IPS-11a (cell line): Measurements from ENCODE around the gene OTOGL.

ENCODE experiments used
- H3K4me3 ChIP-seq: one replicate; pipeline ENCODE4 v1.5.1; 2013; ENCODE audit warnings: low read depth, low read length, control low read depth

OTOGL gene

DNA sequence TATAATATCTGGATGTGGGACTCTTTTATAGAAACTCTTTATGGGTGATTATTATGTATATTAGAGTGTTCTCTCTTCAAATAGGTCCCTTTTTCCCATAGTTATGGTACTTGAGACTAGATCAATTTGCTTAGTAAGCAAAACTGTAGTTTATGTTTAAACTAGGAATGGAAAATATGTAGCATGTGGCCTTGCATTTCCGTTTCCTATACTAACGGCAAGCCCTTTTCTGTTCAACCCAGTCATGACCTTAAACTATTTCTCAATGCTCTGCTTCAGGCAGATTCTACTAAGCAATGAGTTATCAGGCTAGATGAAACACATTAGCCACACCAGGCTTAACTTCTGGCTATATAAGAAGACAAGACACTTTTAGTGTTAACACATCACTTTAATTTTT is 84.6 kb downstream of the OTOGL start:
- H3K4me3 ChIP-seq, result no peak overlapping the region

GRCh38 chr12:80184926-80185325 is 85.6 kb downstream of the OTOGL start:
- H3K4me3 ChIP-seq, result no peak overlapping the region

DNA sequence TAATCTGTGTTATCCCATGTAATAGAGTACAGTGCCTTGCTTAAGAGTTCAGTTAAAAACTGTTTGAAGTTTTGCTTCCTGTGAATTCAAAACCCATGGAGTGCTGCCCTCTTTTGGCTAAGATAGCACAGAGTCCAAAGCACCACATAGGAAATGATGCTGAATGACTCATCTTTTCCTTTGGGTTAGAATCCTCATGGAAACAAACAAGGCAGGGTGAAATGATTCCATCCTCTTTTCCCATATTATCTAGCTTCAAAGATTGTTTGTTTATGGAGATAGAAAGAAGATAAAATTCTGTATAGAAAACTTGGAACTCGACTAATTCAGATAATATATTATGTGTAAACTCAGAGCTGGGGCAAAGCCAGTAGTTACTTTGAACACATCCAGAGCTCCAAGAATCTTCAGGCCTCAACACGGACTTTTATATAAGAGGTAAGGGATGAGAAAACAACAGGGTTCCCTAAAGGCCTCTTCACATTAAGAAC is 87.4 kb downstream of the OTOGL start:
- no peak overlapping the region for H3K4me3 ChIP-seq

DNA sequence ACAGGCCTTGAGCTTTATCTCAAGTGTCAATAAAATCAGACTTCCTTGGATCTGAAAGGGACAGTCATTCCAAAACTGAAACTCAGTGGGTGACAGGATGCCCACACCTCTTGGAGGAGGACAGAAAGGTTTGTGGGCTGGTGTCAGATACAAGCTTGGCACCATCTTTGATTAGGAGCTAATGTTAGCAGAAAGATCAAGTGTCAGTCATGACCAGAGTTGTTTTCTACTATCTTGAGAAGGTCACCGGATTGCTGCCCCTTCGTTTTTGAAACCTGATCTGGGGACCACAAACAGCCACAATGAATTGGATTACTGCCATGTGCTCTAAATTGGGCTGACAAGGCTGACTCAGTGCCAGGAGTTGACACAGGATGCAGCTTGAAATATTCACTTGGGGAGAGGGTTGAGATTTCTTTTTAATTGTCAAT is 88.3 kb downstream of the OTOGL start:
- H3K4me3 ChIP-seq, result no peak overlapping the region

DNA sequence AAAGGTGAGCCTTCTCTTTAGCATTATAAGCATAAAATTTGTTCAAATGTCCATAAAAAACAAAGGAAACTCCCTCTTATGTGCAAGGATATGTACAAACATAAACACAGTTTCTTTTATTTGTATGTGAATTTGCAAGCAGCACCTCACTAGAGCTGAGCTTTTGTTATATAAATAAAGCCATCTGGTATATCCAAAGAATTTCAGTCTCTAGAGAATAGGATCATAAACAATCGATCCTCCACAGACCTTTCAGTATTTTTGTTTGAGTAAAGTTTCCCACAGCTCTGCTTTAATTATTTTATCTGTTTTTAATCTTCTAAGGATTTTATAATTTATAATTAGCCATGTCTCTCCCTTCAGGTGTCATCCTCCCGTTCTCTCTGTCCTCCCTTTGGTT is 89.2 kb downstream of the OTOGL start:
- no peak overlapping the region for H3K4me3 ChIP-seq

DNA sequence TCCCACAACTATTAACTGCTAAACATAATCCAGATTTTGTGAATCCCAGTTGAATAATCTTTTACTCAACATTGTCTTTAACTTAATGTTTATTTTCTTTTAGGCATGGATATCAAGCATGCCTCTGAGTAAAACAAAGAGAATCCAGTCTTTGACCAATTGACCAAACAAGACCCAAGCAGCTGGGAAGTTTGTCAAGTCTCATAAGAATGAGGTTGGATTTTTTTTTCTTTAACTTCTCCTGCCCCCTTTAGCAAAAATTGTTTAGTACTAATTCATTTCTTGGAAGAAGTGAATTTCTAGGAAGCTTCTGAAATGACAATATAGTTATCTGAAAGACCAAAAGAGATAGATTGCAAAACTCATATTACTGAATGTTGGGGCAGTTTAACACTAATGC is 89.9 kb downstream of the OTOGL start:
- H3K4me3 ChIP-seq, result no peak overlapping the region

- H3K4me3 ChIP-seq, result no peak overlapping the region
Measured at GRCh38 chr12:80190001-80190400, 90.7 kb downstream of the OTOGL start.

DNA sequence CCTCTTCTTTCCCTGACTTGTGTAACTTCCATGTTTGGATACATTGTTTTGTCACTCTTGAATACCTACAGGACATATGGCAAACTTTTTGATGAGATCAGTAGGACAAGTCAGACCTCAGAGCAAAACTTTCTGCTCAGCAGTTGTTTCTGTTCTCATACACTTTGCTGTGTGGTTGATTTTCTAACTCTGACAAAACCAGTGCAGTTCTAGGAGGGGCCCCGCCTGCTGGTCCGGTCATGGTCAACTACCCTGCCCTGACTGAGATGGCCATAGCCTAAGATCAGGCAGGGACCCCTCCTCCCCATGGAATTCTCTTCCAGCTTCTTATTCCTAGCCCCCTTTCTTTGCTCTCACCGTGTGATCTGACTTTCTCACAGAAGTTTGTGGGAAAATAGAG is 92.8 kb downstream of the OTOGL start:
- H3K4me3 ChIP-seq, result no peak overlapping the region

DNA sequence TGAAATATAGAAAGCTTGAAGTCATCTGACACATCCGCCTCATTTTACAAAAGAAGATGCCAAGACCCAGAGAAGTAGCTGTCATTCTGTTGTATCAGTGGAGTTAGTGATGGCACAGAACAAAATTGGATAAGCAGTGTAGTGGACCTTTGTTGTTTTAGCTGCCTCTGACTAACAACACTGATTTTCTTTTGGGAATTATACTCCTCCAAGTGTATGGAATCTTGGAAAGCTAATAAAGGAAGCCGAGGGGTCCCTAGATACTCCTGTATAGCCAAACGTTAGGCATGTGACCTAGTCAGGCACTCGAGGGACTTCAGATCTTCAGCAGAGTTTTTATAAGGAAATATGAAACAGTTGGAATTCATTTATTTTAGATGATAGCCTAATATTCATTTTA is 94.5 kb downstream of the OTOGL start:
- no peak overlapping the region for H3K4me3 ChIP-seq

GRCh38 chr12:80195074-80195726 is 95.9 kb downstream of the OTOGL start:
- no peak overlapping the region for H3K4me3 ChIP-seq

DNA sequence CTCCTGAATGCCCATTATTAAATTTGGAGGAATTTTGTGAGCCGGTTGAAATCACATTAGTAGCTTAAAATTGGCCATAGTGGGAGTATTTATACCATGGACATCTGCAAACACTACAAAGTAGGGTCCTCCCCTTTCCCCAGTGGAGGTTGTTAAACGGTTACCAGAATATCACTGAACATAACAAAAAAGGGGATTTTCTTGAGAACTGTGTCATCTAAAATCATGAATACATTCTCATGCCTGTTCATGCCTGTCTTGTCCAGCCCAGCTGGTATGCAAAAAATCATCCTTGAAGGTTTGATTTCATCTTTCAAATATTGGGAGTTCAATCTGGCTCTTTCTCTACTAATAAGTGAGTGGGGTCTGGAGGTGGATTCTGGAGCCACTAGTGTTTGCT is 96.4 kb downstream of the OTOGL start:
- H3K4me3 ChIP-seq, result no peak overlapping the region

DNA sequence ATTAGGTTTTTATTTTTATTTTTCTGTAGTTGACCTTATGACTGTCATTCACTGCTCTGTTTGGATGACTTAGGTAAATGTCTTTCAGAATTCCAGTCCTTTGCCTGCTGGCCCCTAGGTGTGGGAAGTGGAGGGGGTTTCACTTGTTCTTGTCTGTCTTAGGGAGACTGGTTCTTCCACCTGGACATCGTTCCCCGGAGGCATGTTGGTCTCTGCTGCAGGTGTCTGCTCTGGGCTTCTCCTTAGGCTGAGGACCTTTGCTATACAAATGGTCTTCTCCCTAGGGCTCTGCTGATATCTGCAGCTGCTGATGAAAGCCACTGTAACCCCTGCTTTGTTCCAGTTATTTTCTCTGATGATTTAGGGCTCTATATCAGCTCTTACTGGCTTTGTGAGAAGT is 97.1 kb downstream of the OTOGL start:
- H3K4me3 ChIP-seq, result no peak overlapping the region

DNA sequence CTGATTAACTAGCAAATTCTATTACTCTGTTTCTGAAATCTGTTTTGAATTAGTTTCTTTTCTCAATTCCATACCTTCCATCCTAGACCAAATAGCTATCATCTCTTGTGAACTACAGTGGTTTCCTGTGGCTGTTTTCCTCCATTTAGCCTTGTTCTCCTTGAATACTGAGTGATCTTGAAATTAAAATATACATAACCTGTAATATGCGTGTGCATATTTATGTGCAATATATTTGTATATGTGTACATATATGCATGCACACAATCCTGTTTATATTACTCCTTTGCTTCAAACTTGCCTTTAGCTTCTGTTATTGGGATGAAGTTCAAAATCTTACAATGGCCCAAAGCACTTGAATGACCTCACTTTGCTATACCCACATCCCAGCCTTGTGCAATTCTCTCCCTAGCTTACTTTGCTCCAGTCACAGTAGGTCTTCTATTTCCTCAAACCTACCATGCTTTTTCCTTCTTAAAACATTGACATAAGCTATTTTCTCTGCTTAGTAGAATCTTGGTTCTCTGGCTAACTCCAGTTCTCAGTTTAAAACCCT is 99.5 kb downstream of the OTOGL start:
- H3K4me3 ChIP-seq, result no peak overlapping the region

- no peak overlapping the region for H3K4me3 ChIP-seq
Measured at GRCh38 chr12:80199931-80200330, 100.6 kb downstream of the OTOGL start.

- no peak overlapping the region for H3K4me3 ChIP-seq
Measured at GRCh38 chr12:80200414-80200813, 101.1 kb downstream of the OTOGL start.

GRCh38 chr12:80201908-80202307 is 102.6 kb downstream of the OTOGL start:
- no peak overlapping the region for H3K4me3 ChIP-seq

GRCh38 chr12:80205960-80206359 is 106.6 kb downstream of the OTOGL start:
- H3K4me3 ChIP-seq, result no peak overlapping the region

GRCh38 chr12:80208071-80208470 is 108.7 kb downstream of the OTOGL start:
- H3K4me3 ChIP-seq, result no peak overlapping the region

DNA sequence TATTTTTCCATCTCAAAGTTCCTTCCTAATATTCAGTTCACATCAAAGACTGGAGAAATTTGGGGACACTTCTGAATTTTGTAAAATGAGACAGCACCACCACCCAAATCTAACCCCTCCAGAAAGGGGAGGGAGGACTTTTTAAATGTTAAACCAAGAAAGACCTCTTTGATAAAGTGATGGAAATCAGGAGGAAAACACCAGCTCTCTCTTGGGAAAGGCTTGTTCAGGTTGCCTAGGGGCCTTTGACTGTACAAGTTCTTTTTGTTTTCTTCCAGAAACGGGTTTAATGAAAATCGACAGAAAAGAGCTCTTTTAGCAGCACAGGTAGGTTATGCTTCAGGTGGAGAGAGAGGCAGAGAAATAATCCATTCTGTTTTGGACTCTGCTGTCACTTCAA is 112.3 kb downstream of the OTOGL start:
- no peak overlapping the region for H3K4me3 ChIP-seq

DNA sequence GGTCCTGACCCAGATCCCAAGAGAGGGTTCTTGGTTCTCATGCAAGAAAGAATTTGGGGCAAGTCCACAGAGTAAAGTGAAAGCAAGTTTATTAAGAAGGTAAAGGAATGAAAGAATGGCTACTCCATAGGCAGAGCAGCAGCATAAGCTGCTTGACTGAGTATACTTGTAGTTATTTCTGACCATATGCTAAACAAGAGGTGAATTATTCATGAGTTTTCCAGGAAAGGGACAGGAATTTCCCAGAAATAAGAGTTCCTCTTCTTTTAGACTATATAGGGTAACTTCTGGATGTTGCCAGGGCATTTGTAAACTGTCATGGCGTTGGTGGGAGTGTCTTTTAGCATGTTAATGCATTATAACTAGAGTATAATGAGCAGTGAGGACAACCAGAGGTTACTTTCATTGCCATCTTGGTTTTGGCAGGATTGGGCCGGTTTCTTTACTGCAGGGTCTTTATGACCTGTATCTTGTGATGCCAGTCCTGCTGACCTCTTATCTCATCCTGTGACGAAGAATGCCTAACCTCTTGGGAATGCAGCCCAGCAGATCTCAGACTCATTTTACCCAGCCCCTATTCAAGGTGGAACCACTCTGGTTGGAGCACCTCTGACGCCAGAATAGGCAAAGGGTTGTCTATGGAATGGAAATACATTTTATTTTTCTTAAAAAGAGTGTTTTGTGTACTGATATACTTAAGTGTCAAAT is 113.8 kb downstream of the OTOGL start:
- H3K4me3 ChIP-seq, result no peak overlapping the region

DNA sequence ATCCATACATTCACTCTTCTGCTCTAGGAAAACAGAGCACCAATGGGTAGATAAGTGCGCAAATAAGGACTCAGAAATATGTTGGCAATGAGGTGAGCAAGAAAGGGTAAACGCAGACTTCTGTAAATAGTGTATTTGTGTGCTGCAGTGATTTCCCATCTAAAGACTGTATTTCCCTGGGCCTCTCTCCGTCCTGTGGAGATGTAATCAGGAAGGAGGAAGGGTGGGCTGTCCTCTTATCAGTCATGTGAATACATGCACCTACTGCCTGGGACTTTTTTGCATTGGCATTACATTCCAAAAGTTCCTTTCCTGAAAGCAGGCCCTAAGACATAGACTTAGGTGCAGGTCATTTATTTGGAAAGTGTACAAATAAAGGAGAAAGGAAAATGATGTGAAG is 114.5 kb downstream of the OTOGL start:
- no peak overlapping the region for H3K4me3 ChIP-seq

GRCh38 chr12:80217011-80217535 is 117.7 kb downstream of the OTOGL start:
- H3K4me3 ChIP-seq, result no peak overlapping the region
